Measurements from ENCODE around the gene EPPIN. TPM values are rescaled to one million over a fixed set of nuclear protein-coding genes. Genes with fewer than 3 reads are reported as not detected.

The EPPIN gene
- total and polyA plus RNA-seq, 2 donors (not counting 1 experiment from before 2014, with no cell fraction given), result not detected

- Histone ChIP-seq H3K36me3 (ENCODE audit: control insufficient read depth, insufficient read depth, low read length) (no peaks in the 10 kb centered on the region), H4K20me1 (ENCODE audit: control insufficient read depth, extremely low read depth, insufficient read depth, low read length) (no peaks in the 10 kb centered on the region), H3K4me2 (ENCODE audit: extremely low read depth, insufficient read depth, low read length) (no peak within 1 kb of the TSS), H3K27ac (ENCODE audit: insufficient read depth, low read length) (no peak within 1 kb of the TSS), H3K9ac (ENCODE audit: insufficient read depth, low read length) (no peak within 1 kb of the TSS), H3K79me2 (ENCODE audit: control insufficient read depth, insufficient read depth, low read length) (no peaks in the 10 kb centered on the region), H3K9me3 (ENCODE audit: control insufficient read depth, insufficient read depth, low read depth, low read length) (no peaks in the 10 kb centered on the region), H3K4me3 (replicated peaks in 1 of 4; ENCODE audit: control extremely low read depth in 1 of 4, insufficient read depth in 1 of 4, low read depth in 3 of 4, low read length in 4 of 4) (no peak within 1 kb of the TSS), H2AFZ (ENCODE audit: low read length) (no peak within 1 kb of the TSS), H3K27me3 (ENCODE audit: control insufficient read depth, insufficient read depth, low read length) (no peaks in the 10 kb centered on the region), H3K4me1 (ENCODE audit: control insufficient read depth, extremely low read depth, insufficient read depth, low read length) (no peaks in the 10 kb centered on the region)
- no peak for TF ChIP-seq CTCF (conservative IDR thresholded peaks at IDR 0.05 in 1 of 2, IDR thresholded peaks at IDR 0.05 in 1 of 2; ENCODE audit: low read depth in 1 of 2, low read length in 2 of 2)
- no peak for TF ChIP-seq EZH2 (IDR thresholded peaks at IDR 0.05; ENCODE audit: low read length, missing control alignments)
- DNase-seq (ENCODE audit: low read depth in 2 of 2), result no peak
Measured at GRCh38 chr20:45515147-45515913, 31.9 kb downstream of the EPPIN start, which contains the start of gene SPINT3. TSS of gene SPINT3 (minus strand) at chr20:45515622. CDS start at chr20:45515608, 14 bp downstream.

- Histone ChIP-seq H4K20me1 (ENCODE audit: control insufficient read depth, extremely low read depth, insufficient read depth, low read length) (no peaks in the 10 kb centered on the region), H3K4me3 (replicated peaks in 1 of 4; ENCODE audit: control extremely low read depth in 1 of 4, insufficient read depth in 1 of 4, low read depth in 3 of 4, low read length in 4 of 4) (no peak overlapping the region), H3K27ac (ENCODE audit: insufficient read depth, low read length) (no peak overlapping the region), H3K4me2 (ENCODE audit: extremely low read depth, insufficient read depth, low read length) (no peak overlapping the region), H3K27me3 (ENCODE audit: control insufficient read depth, insufficient read depth, low read length) (no peaks in the 10 kb centered on the region), H2AFZ (ENCODE audit: low read length) (no peak overlapping the region), H3K4me1 (ENCODE audit: control insufficient read depth, extremely low read depth, insufficient read depth, low read length) (no peaks in the 10 kb centered on the region), H3K9me3 (ENCODE audit: control insufficient read depth, insufficient read depth, low read depth, low read length) (no peaks in the 10 kb centered on the region), H3K36me3 (ENCODE audit: control insufficient read depth, insufficient read depth, low read length) (no peaks in the 10 kb centered on the region), H3K9ac (ENCODE audit: insufficient read depth, low read length) (no peak overlapping the region), H3K79me2 (ENCODE audit: control insufficient read depth, insufficient read depth, low read length) (no peaks in the 10 kb centered on the region)
- no peak for DNase-seq (ENCODE audit: low read depth in 2 of 2)
- TF ChIP-seq CTCF (conservative IDR thresholded peaks at IDR 0.05 in 1 of 2, IDR thresholded peaks at IDR 0.05 in 1 of 2; ENCODE audit: low read depth in 1 of 2, low read length in 2 of 2) (no peak), EZH2 (IDR thresholded peaks at IDR 0.05; ENCODE audit: low read length, missing control alignments) (no peak)
Measured at GRCh38 chr20:45510242-45510862, 36.8 kb downstream of the EPPIN start.

GRCh38 chr20:45509091-45509490 is 38.1 kb downstream of the EPPIN start:
- Histone ChIP-seq H3K36me3 (ENCODE audit: control insufficient read depth, insufficient read depth, low read length) (no peaks in the 10 kb centered on the region), H4K20me1 (ENCODE audit: control insufficient read depth, extremely low read depth, insufficient read depth, low read length) (no peaks in the 10 kb centered on the region), H3K27me3 (ENCODE audit: control insufficient read depth, insufficient read depth, low read length) (no peaks in the 10 kb centered on the region), H3K79me2 (ENCODE audit: control insufficient read depth, insufficient read depth, low read length) (no peaks in the 10 kb centered on the region), H3K9me3 (ENCODE audit: control insufficient read depth, insufficient read depth, low read depth, low read length) (no peaks in the 10 kb centered on the region), H2AFZ (ENCODE audit: low read length) (no peak overlapping the region), H3K4me3 (replicated peaks in 1 of 4; ENCODE audit: control extremely low read depth in 1 of 4, insufficient read depth in 1 of 4, low read depth in 3 of 4, low read length in 4 of 4) (no peak overlapping the region), H3K9ac (ENCODE audit: insufficient read depth, low read length) (no peak overlapping the region), H3K4me2 (ENCODE audit: extremely low read depth, insufficient read depth, low read length) (no peak overlapping the region), H3K4me1 (ENCODE audit: control insufficient read depth, extremely low read depth, insufficient read depth, low read length) (no peaks in the 10 kb centered on the region), H3K27ac (ENCODE audit: insufficient read depth, low read length) (no peak overlapping the region)
- no peak for DNase-seq (ENCODE audit: low read depth in 2 of 2)
- TF ChIP-seq CTCF (conservative IDR thresholded peaks at IDR 0.05 in 1 of 2, IDR thresholded peaks at IDR 0.05 in 1 of 2; ENCODE audit: low read depth in 1 of 2, low read length in 2 of 2), result no peak
- TF ChIP-seq EZH2 (IDR thresholded peaks at IDR 0.05; ENCODE audit: low read length, missing control alignments), result no peak

All from fibroblast of lung (primary cell).